HG02884 (cell line): ENCODE measurements around the gene MCRIP1.

Experiments
- ATAC-seq: cut with Tn5 transposase; IDR thresholded peaks from one replicate; pipeline ENCODE4 v1.9.1; 2021; ENCODE audit warnings: mild to moderate bottlenecking, moderate library complexity; ENCODE audit not compliant: unreplicated experiment

Gene MCRIP1

GRCh38 chr17:81860756-81861568 is 27.9 kb upstream of the MCRIP1 start:
- ATAC-seq = peak; percentile 77

GRCh38 chr17:81859906-81860755 is 27.0 kb upstream of the MCRIP1 start, which contains the start of gene P4HB:
Gene P4HB, minus strand, starts transcription at chr17:81860535. Its CDS starts 64 bp downstream, at chr17:81860471.
- ATAC-seq = no peak

GRCh38 chr17:81858967-81859905 is 26.1 kb upstream of the MCRIP1 start:
- ATAC-seq = no peak

- ATAC-seq = no peak
These were observed 25.3 kb upstream of the MCRIP1 start for GRCh38 chr17:81858170-81858966.

- no peak for ATAC-seq
These were observed 22.1 kb upstream of the MCRIP1 start for GRCh38 chr17:81854974-81855774.

- ATAC-seq = no peak
These were observed 19.1 kb upstream of the MCRIP1 start for GRCh38 chr17:81852237-81852636.

- no peak for ATAC-seq
These were observed 18.3 kb upstream of the MCRIP1 start for GRCh38 chr17:81851423-81851822.

GRCh38 chr17:81849457-81849856 is 16.4 kb upstream of the MCRIP1 start:
- no peak for ATAC-seq

- no peak for ATAC-seq
These were observed 13.9 kb upstream of the MCRIP1 start for GRCh38 chr17:81846743-81847689.

- no peak for ATAC-seq
These were observed 13.0 kb upstream of the MCRIP1 start for GRCh38 chr17:81845881-81846742.

GRCh38 chr17:81845361-81845760 is 12.3 kb upstream of the MCRIP1 start:
- ATAC-seq = no peak

- no peak for ATAC-seq
These were observed 11.8 kb upstream of the MCRIP1 start for GRCh38 chr17:81844887-81845286.

- ATAC-seq = no peak
These were observed 11.3 kb upstream of the MCRIP1 start for GRCh38 chr17:81844327-81844851.

- no peak for ATAC-seq
These were observed 10.7 kb upstream of the MCRIP1 start for GRCh38 chr17:81843713-81844326.

- no peak for ATAC-seq
These were observed 9.8 kb upstream of the MCRIP1 start for GRCh38 chr17:81842725-81843504.

GRCh38 chr17:81842378-81842724 is 9.3 kb upstream of the MCRIP1 start:
- ATAC-seq = no peak
